Activated gamma-delta T cell (primary cell): ENCODE results near the gene PRKAG1.

ENCODE experiments used
- DNase-seq: peaks from one replicate; lab custom pipeline; 2025; lab: John Stamatoyannopoulos, UW

The PRKAG1 gene

GRCh38 chr12:49031573-49032161, 13.1 kb upstream of the PRKAG1 start:
- no peak for DNase-seq

GRCh38 chr12:49030714-49031572, 12.4 kb upstream of the PRKAG1 start:
- DNase-seq: no peak

GRCh38 chr12:49030119-49030518, 11.5 kb upstream of the PRKAG1 start:
- no peak for DNase-seq

- DNase-seq: no peak
These were observed 10.2 kb upstream of the PRKAG1 start for GRCh38 chr12:49028666-49029275.

GRCh38 chr12:49027846-49028555, 9.4 kb upstream of the PRKAG1 start:
- DNase-seq: no peak

- DNase-seq: no peak
These were observed 8.3 kb upstream of the PRKAG1 start for GRCh38 chr12:49026678-49027480.

- no peak for DNase-seq
These were observed 7.5 kb upstream of the PRKAG1 start for GRCh38 chr12:49026101-49026500.

- DNase-seq: no peak
These were observed 6.9 kb upstream of the PRKAG1 start for GRCh38 chr12:49025463-49025862.

- DNase-seq: no peak
These were observed 6.0 kb upstream of the PRKAG1 start for GRCh38 chr12:49024543-49024942.

- no peak for DNase-seq
These were observed 5.2 kb upstream of the PRKAG1 start for GRCh38 chr12:49023812-49024211.

- no peak for DNase-seq
These were observed 4.1 kb upstream of the PRKAG1 start for GRCh38 chr12:49022558-49023178.

- no peak for DNase-seq
These were observed 2.8 kb upstream of the PRKAG1 start for GRCh38 chr12:49021292-49021915.

- DNase-seq: no peak
These were observed 1.9 kb upstream of the PRKAG1 start for GRCh38 chr12:49020441-49020840.

- no peak for DNase-seq
These were observed 1.1 kb upstream of the PRKAG1 start for GRCh38 chr12:49019443-49020324.

- no peak for DNase-seq
These were observed 499 bp upstream of the PRKAG1 start for GRCh38 chr12:49019120-49019430.

- no peak for DNase-seq
These were observed 700 bp downstream of the PRKAG1 start for GRCh38 chr12:49017891-49018260.

GRCh38 chr12:49015196-49015595, 3.4 kb downstream of the PRKAG1 start:
- DNase-seq: no peak

- DNase-seq: no peak
These were observed 4.0 kb downstream of the PRKAG1 start for GRCh38 chr12:49014547-49014946.

GRCh38 chr12:49013428-49013827, 5.1 kb downstream of the PRKAG1 start:
- DNase-seq: no peak

GRCh38 chr12:49012739-49013138, 5.8 kb downstream of the PRKAG1 start:
- no peak for DNase-seq
